ENCODE data around the gene GSTT4. TPM values are rescaled to one million over a fixed set of nuclear protein-coding genes. Genes with fewer than 3 reads are reported as not detected.
A peak's percentile ranks its signal among the peaks of the same experiment; 100 is the strongest.
"Not testable (repeated sequence)": the region's sequence is repeated elsewhere in the genome, so short reads cannot be mapped to it uniquely, and the experiment has no call there.

Gene GSTT4
- total RNA-seq, 1 donor from 2014 or later, result not detected

DNA sequence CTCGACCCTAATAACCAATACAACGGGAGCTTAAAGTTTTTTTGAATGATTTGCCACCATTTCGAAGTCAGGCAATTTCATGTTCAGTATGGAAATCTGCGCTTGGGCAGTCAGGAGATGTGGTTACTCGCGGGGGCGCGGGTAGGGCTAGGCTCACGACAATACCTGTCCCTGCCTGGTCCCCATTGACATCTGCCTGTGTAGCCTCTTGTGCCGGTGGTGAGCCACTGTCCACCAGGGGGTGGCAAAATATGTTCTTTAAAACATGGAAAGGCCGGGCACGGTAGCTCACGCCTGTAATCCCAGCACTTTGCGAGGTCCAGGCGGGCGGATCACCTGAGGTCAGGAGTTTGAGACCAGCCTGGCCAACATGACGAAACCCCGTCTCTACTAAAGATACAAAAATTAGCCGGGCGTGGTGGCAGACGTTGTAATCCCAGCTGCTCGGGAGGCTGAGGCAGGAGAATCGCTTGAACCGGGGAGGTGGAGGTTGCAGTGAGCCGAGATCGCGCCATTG, 30.4 kb downstream of the GSTT4 start:
- H3K4me1 Mint-ChIP-seq (ENCODE audit: low read depth); H3K27me3 Mint-ChIP-seq (ENCODE audit: low read depth); H3K4me3 Mint-ChIP-seq (ENCODE audit: low read depth); H3K9me3 Mint-ChIP-seq; intact Hi-C loops (cut with micrococcal nuclease); DNase-seq (ENCODE audit: low spot score); H3K27ac Mint-ChIP-seq: not testable (repeated sequence)
- peaks cover 22% of the 10 kb centered on the region for H3K36me3 Mint-ChIP-seq (ENCODE audit: low read depth)

DNA sequence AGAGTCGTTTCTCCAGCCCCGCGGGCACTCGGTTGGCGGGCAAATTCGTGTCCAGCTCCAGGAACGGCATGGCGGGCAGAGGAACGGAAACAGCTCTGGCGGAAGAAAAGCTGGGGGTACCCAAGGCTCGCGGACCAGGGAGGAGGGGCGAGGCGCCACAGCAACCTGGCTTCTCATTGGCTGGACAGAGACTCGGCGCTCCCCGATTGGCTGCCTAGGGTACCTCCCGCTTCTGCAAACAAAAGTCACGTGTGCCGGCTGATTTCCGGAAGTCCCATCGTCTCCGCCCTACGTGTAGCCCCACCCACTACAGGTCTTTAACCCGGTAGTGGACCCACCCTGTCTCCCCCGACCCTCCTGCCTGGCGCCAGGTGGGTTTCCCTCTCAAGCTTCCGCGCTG, 30.9 kb downstream of the GSTT4 start, which contains the start of gene DDT:
DDT (minus strand) TSS at position 97 of the 400 bp plus-strand sequence; CDS start at position 70, 27 bp downstream.
- peaks cover 13% of the 10 kb centered on the region for H3K4me1 Mint-ChIP-seq (ENCODE audit: low read depth)
- H3K4me3 Mint-ChIP-seq (ENCODE audit: low read depth); intact Hi-C loops (cut with micrococcal nuclease); DNase-seq (ENCODE audit: low spot score); H3K27me3 Mint-ChIP-seq (ENCODE audit: low read depth); H3K27ac Mint-ChIP-seq; H3K9me3 Mint-ChIP-seq: not testable (repeated sequence)
- H3K36me3 Mint-ChIP-seq (ENCODE audit: low read depth), result peaks cover 26% of the 10 kb centered on the region

DNA sequence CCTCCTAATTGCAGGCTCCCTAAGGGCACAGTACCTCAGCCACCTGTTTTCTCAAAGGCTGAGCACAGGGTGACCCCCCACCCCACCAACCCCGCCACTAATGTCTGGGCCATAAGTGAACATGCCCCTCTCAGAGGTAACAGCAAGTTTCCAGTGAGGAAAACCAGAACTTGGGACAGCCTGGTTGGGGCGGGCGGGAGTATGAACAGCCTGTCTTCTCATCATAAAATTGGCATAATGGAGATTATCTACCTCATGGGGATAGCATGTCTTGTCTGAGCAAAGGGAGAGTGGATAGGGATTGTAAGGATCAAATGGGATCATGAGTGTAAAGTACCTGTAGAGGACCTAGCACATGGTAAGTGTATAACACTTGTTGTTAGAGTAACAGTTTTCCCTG, 33.3 kb downstream of the GSTT4 start:
- H3K36me3 Mint-ChIP-seq (ENCODE audit: low read depth), result peaks cover 30% of the 10 kb centered on the region
- intact Hi-C loops (cut with micrococcal nuclease); H3K9me3 Mint-ChIP-seq; DNase-seq (ENCODE audit: low spot score); H3K27me3 Mint-ChIP-seq (ENCODE audit: low read depth): not testable (repeated sequence)
- H3K4me3 Mint-ChIP-seq (ENCODE audit: low read depth), result peak overlapping the region; percentile 54
- H3K27ac Mint-ChIP-seq, result peak overlapping the region; percentile 44
- peaks cover 15% of the 10 kb centered on the region for H3K4me1 Mint-ChIP-seq (ENCODE audit: low read depth)

GRCh38 chr22:23970816-23971486, 34.3 kb downstream of the GSTT4 start:
- Mint-ChIP-seq H3K36me3 (ENCODE audit: low read depth) (peaks cover 30% of the 10 kb centered on the region), H3K4me1 (ENCODE audit: low read depth) (peaks cover 15% of the 10 kb centered on the region), H3K27ac (no peak overlapping the region), H3K9me3 (no peaks in the 10 kb centered on the region), H3K4me3 (ENCODE audit: low read depth) (peak overlapping the region; percentile 10), H3K27me3 (ENCODE audit: low read depth) (no peaks in the 10 kb centered on the region)
- no peak for DNase-seq (ENCODE audit: low spot score)
- intact Hi-C loops (cut with micrococcal nuclease), result no loop called here

- Mint-ChIP-seq H3K9me3 (no peaks in the 10 kb centered on the region), H3K4me1 (ENCODE audit: low read depth) (peaks cover 15% of the 10 kb centered on the region), H3K36me3 (ENCODE audit: low read depth) (peaks cover 30% of the 10 kb centered on the region), H3K27ac (peak overlapping the region; percentile 0), H3K27me3 (ENCODE audit: low read depth) (no peaks in the 10 kb centered on the region), H3K4me3 (ENCODE audit: low read depth) (peak overlapping the region; percentile 10)
- intact Hi-C loops (cut with micrococcal nuclease), result no loop called here
- DNase-seq (ENCODE audit: low spot score), result no peak
Observed at GRCh38 chr22:23970201-23970641, 35.0 kb downstream of the GSTT4 start.

DNA sequence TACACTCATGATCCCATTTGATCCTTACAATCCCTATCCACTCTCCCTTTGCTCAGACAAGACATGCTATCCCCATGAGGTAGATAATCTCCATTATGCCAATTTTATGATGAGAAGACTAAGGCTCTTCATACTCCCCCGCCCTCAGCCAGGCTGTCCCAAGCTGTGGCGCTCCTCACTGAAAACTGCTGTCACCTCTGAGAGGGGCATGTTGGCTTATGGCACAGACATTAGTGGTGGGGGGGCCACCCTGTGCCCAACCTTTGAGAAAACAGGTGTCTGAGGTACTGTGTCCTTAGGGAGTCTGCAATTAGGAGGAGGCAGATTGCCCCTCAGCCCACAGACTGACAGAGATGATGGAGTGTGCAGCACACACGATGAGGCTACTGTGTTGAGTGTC, 36.2 kb downstream of the GSTT4 start:
- no peak overlapping the region for H3K27ac Mint-ChIP-seq
- no peaks in the 10 kb centered on the region for H3K9me3 Mint-ChIP-seq
- peaks cover 15% of the 10 kb centered on the region for H3K4me1 Mint-ChIP-seq (ENCODE audit: low read depth)
- peak overlapping the region; percentile 47 for H3K4me3 Mint-ChIP-seq (ENCODE audit: low read depth)
- H3K36me3 Mint-ChIP-seq (ENCODE audit: low read depth), result peaks cover 30% of the 10 kb centered on the region
- intact Hi-C loops (cut with micrococcal nuclease), result no loop called here
- DNase-seq (ENCODE audit: low spot score), result no peak
- no peaks in the 10 kb centered on the region for H3K27me3 Mint-ChIP-seq (ENCODE audit: low read depth)

GRCh38 chr22:23966568-23966967, 38.7 kb downstream of the GSTT4 start, which contains the start of gene DDTL:
Gene DDTL, plus strand, starts transcription at chr22:23966888. Its CDS starts 27 bp downstream, at chr22:23966915.
- H3K4me3 Mint-ChIP-seq (ENCODE audit: low read depth); intact Hi-C loops (cut with micrococcal nuclease); H3K27ac Mint-ChIP-seq; H3K9me3 Mint-ChIP-seq; H3K27me3 Mint-ChIP-seq (ENCODE audit: low read depth); DNase-seq (ENCODE audit: low spot score): not testable (repeated sequence)
- peaks cover 12% of the 10 kb centered on the region for H3K4me1 Mint-ChIP-seq (ENCODE audit: low read depth)
- H3K36me3 Mint-ChIP-seq (ENCODE audit: low read depth), result peaks cover 26% of the 10 kb centered on the region

- DNase-seq (ENCODE audit: low spot score); H3K9me3 Mint-ChIP-seq; H3K27ac Mint-ChIP-seq; intact Hi-C loops (cut with micrococcal nuclease); H3K4me3 Mint-ChIP-seq (ENCODE audit: low read depth); H3K27me3 Mint-ChIP-seq (ENCODE audit: low read depth): not testable (repeated sequence)
- Mint-ChIP-seq H3K4me1 (ENCODE audit: low read depth) (peaks cover 12% of the 10 kb centered on the region), H3K36me3 (ENCODE audit: low read depth) (peaks cover 21% of the 10 kb centered on the region)
Observed at GRCh38 chr22:23966094-23966493, 39.2 kb downstream of the GSTT4 start.

DNA sequence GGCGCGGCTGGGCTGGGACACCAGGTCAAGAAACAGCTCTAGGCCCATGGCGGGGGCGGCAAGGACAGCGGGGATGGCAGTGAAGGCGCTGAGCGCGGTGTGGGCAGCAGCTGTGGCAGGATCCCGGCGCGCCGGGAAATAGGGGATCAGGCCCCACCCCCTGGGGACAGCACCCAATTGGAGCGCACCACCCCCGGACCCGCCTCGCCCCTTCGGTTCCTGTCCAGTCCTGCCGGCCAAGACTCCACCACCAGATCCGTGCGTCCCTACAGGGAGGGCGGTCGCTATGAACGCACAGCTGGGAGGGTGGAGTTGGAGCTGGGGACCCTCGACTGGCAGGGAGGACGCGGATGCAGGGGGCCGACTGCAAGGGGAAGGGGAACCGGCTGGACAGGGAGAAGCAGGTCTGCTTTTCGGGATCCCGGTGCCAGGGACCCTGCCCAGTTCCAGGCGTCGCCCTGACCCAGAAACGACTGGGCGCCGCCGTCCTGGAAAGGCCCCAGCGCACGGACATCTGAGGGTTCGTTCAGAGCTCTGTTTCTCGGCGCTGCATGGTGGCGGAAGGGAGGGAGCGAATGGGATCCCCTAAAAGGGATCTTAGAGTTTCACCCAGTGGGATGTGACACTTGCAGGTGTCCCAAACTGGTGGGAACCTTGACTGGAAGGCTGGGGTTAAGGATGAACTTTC, 44.0 kb downstream of the GSTT4 start, which contains the start of gene GSTT2B:
GSTT2B (minus strand) TSS at position 112 of the 688 bp plus-strand sequence; CDS start at position 48, 64 bp downstream.
- H3K9me3 Mint-ChIP-seq; H3K4me3 Mint-ChIP-seq (ENCODE audit: low read depth); H3K4me1 Mint-ChIP-seq (ENCODE audit: low read depth); DNase-seq (ENCODE audit: low spot score); H3K36me3 Mint-ChIP-seq (ENCODE audit: low read depth); H3K27me3 Mint-ChIP-seq (ENCODE audit: low read depth); intact Hi-C loops (cut with micrococcal nuclease); H3K27ac Mint-ChIP-seq: not testable (repeated sequence)

- H3K9me3 Mint-ChIP-seq; H3K36me3 Mint-ChIP-seq (ENCODE audit: low read depth); H3K27ac Mint-ChIP-seq: not testable (repeated sequence)
Observed at GRCh38 chr22:23956301-23956900, 48.9 kb downstream of the GSTT4 start.

DNA sequence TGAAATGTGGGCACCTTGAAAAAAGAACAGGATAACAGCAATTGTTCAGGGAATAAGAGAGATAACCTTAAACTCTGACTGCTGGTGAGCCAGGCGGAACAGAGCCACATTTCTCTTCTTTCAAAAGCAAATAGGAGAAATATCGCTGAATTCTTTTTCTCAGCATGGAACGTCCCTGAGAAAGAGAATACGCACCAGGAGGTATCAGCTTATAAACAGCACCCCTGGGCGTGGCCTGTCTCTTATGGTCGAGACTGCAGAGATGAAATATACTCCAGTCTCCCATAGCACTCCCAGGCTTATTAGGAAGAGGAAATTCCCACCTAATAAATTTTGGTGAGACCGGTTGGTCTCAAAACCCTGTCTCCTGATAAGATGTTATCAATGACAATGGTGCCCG, 49.4 kb downstream of the GSTT4 start:
- H3K36me3 Mint-ChIP-seq (ENCODE audit: low read depth); H3K27ac Mint-ChIP-seq; H3K27me3 Mint-ChIP-seq (ENCODE audit: low read depth); DNase-seq (ENCODE audit: low spot score); H3K9me3 Mint-ChIP-seq; H3K4me1 Mint-ChIP-seq (ENCODE audit: low read depth); H3K4me3 Mint-ChIP-seq (ENCODE audit: low read depth): not testable (repeated sequence)
- intact Hi-C loops (cut with micrococcal nuclease), result loop anchor here (10.0 kb wide), 1 partner anchor 91 kb away; no protein-coding TSS in a partner anchor

More at GRCh38 chr22:23956301-23956900, 48.9 kb downstream of the GSTT4 start:
- DNase-seq (ENCODE audit: low spot score), result peak; percentile 66
- intact Hi-C loops (cut with micrococcal nuclease), result loop anchor here (10.0 kb wide), 1 partner anchor 92 kb away; no protein-coding TSS in a partner anchor
- not testable (repeated sequence) for H3K4me1 Mint-ChIP-seq (ENCODE audit: low read depth); H3K27me3 Mint-ChIP-seq (ENCODE audit: low read depth); H3K4me3 Mint-ChIP-seq (ENCODE audit: low read depth)

DNA sequence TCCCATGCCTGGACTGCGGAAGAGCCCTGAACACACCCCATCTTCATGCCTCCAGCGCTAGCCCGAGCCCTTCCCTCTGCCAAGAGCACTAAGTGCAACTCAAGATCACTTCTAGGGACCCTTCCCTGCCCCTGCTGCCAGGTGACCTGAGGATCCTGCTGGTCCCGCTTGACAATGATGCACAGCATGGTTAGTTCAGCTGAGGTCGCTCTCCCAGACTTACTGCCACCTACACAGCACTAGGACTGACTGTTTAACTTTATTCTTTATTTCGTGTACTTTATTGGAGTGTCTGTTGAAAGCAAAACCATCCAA, 50.3 kb downstream of the GSTT4 start:
- H3K4me1 Mint-ChIP-seq (ENCODE audit: low read depth); H3K27me3 Mint-ChIP-seq (ENCODE audit: low read depth); H3K27ac Mint-ChIP-seq; H3K9me3 Mint-ChIP-seq; H3K4me3 Mint-ChIP-seq (ENCODE audit: low read depth); DNase-seq (ENCODE audit: low spot score); H3K36me3 Mint-ChIP-seq (ENCODE audit: low read depth): not testable (repeated sequence)
- intact Hi-C loops (cut with micrococcal nuclease), result loop anchor here (10.0 kb wide), 1 partner anchor 90 kb away; no protein-coding TSS in a partner anchor
